GM12865 (cell line): ENCODE data around the gene TRIM71.

Experiments
- DNase-seq: peaks from one replicate; pipeline ENCODE4 v3.0.0; 2010; ENCODE audit warnings: low read depth
- H3K4me3 ChIP-seq: 2 replicates; pipeline ENCODE4 v1.5.1; 2011; ENCODE audit warnings: mild to moderate bottlenecking, low read depth, low read length, control low read depth
- TF ChIP-seq, protein P1 (sequence below): IDR thresholded peaks from 2 replicates; pipeline ENCODE4 v1.5.1; 2011; ENCODE audit warnings: low read length, control low read depth, low read depth, inconsistent platforms; ENCODE audit not compliant: insufficient read depth; ENCODE audit errors: missing control alignments

TRIM71 gene

DNA sequence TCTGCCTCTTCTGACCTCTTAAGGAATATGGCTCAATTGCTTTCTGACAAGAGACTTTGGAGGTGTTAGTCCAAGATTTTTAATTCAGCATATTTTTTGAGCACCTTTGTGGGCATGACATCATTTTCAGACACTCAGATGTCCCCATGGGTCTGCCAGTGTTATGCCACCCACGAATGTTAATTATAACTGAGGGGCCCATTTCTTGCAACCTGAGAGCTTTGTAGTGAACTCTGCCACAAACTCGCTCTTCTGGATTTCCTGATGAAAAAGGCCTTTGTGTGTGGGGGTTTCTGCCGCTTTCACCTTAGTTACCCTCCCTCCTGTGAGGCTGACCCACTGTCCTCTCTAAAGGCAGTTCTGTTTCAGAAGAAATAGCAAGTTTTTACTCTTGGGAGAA lies 69.1 kb downstream of the TRIM71 start:
- no peak for DNase-seq
- TF ChIP-seq, protein P1, sequence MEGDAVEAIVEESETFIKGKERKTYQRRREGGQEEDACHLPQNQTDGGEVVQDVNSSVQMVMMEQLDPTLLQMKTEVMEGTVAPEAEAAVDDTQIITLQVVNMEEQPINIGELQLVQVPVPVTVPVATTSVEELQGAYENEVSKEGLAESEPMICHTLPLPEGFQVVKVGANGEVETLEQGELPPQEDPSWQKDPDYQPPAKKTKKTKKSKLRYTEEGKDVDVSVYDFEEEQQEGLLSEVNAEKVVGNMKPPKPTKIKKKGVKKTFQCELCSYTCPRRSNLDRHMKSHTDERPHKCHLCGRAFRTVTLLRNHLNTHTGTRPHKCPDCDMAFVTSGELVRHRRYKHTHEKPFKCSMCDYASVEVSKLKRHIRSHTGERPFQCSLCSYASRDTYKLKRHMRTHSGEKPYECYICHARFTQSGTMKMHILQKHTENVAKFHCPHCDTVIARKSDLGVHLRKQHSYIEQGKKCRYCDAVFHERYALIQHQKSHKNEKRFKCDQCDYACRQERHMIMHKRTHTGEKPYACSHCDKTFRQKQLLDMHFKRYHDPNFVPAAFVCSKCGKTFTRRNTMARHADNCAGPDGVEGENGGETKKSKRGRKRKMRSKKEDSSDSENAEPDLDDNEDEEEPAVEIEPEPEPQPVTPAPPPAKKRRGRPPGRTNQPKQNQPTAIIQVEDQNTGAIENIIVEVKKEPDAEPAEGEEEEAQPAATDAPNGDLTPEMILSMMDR: no peak
- no peak overlapping the region for H3K4me3 ChIP-seq

GRCh38 chr3:32888739-32889138 lies 70.9 kb downstream of the TRIM71 start:
- TF ChIP-seq, protein P1: no peak
- no peak overlapping the region for H3K4me3 ChIP-seq
- DNase-seq: peak; percentile 89

DNA sequence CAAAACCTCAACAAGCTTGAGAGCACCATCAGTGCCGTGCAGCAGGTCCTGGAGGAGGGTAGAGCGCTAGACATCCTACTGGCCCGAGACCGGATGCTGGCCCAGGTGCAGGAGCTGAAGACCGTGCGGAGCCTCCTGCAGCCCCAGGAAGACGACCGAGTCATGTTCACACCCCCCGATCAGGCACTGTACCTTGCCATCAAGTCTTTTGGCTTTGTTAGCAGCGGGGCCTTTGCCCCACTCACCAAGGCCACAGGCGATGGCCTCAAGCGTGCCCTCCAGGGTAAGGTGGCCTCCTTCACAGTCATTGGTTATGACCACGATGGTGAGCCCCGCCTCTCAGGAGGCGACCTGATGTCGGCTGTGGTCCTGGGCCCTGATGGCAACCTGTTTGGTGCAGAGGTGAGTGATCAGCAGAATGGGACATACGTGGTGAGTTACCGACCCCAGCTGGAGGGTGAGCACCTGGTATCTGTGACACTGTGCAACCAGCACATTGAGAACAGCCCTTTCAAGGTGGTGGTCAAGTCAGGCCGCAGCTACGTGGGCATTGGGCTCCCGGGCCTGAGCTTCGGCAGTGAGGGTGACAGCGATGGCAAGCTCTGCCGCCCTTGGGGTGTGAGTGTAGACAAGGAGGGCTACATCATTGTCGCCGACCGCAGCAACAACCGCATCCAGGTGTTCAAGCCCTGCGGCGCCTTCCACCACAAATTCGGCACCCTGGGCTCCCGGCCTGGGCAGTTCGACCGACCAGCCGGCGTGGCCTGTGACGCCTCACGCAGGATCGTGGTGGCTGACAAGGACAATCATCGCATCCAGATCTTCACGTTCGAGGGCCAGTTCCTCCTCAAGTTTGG lies 72.9 kb downstream of the TRIM71 start:
- TF ChIP-seq, protein P1: no peak
- DNase-seq: no peak
- no peak overlapping the region for H3K4me3 ChIP-seq

- no peak for DNase-seq
- TF ChIP-seq, protein P1: no peak
Observed at GRCh38 chr3:32891365-32891764, 73.6 kb downstream of the TRIM71 start.

DNA sequence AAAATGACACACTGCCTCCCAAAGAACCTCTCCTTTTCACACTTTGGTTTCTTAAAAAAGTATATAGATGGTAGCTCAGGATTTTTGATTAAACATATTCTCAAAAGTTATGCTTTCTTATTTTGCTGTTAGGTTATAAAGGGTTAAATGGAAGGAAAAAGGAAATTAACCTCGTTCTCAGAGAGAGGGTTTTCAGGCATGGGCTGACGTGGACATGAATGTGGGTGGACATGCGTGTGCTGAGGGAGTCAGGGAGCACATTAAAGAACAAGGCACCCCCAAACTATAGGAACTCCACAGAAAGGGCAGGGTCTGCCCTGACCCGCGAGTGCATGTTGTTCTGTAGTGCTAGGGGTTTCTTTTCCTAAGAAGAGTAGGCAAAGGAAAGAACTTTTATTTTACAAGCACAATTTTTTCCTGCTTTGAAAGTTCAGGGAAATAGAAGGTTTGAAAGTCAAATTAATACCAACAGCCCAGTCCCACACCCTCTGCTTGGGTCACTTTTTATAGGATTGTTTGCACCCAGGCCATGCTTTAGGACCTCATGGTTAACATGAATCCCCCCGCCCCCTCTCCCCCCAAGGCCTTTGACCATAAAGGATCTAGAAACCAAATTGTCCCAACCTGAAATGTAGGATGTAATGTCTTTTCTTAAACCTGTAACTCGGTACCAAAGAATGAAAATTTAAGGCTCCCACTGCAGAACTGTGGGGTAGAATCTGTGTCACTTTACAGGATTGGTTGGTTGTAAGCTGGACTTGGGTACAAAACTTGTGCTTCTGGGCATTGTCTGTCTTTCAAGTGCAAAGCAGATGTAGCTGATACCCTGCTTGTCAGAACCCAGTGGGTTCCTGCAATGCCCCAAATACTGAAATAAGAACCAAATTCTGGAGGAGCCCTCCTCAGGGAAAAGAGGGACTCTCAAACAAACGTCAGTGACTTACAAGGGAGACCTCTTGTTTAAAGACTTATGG lies 75.1 kb downstream of the TRIM71 start:
- no peak overlapping the region for H3K4me3 ChIP-seq
- no peak for DNase-seq
- TF ChIP-seq, protein P1: no peak

More at GRCh38 chr3:32891365-32891764, 73.6 kb downstream of the TRIM71 start:
- H3K4me3 ChIP-seq: no peak overlapping the region

DNA sequence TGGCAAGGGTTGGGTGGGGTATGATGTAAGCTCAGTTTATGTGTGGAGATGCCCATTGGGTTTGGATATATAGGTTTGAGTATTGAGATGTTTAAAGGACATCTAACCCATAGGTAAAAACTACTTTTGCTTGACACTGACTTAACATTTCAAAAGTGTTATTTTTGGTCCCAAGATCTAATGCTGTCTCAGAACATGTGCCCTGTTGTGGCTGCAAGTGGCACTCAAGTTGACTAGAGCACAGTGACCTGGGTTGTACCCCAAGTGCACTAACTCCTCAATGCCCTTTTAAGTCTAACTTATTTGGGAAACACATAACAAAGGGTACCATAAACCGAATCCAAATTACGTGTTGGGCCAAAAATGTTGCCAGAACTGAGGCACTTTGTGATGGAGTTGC lies 77.2 kb downstream of the TRIM71 start:
- no peak for DNase-seq
- no peak overlapping the region for H3K4me3 ChIP-seq
- TF ChIP-seq, protein P1: no peak
